HG02852 (cell line): Measurements from ENCODE around the gene C10orf67.

Experiments
- ATAC-seq: cut with Tn5 transposase; IDR thresholded peaks from one replicate; pipeline ENCODE4 v1.9.1; 2021; ENCODE audit warnings: mild to moderate bottlenecking, moderate library complexity; ENCODE audit not compliant: unreplicated experiment

C10orf67 gene

GRCh38 chr10:23174074-23174976 is 170.3 kb downstream of the C10orf67 start:
- ATAC-seq: no peak

DNA sequence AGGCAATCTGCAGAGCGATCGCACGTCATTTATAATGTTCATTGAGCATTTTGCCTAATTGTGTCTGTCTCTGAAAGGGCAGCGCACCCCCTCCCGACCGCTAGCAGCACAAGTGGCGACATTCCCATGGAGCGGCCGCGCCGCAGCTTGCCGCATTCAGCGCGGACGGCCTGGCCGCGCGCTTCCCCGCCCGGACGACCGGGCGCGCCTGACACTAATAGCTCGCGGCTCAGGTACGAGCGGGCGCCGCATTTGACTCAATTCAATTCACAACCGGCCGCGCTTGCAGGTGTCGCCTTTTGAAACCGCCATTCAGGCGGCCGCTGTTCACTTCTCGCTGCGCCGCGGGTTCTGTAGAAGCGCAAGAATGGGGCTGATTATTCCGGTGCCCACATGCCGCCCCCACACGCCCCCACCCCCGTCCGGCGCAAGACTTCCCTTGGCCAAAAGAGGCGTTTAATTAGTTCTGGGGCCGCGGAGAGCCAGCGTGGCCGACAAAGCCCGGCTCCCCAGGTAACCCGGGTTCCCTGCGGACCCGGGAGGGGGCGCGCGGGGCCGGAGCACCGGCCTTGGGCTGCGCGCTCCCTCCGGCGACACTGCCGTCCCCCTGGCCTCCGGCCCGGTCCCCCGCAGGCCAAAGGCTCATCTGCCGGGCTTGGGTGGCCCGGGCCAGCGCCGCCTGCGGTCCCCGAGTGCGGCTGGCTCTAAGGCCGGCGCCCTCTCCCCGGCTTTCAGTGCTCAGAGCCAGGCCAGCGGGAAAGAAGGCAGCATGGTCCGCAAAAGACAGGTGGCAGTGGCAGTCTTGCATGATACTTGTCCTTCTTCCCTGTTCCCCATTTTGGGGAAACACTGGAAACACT is 171.2 kb downstream of the C10orf67 start:
- no peak for ATAC-seq

DNA sequence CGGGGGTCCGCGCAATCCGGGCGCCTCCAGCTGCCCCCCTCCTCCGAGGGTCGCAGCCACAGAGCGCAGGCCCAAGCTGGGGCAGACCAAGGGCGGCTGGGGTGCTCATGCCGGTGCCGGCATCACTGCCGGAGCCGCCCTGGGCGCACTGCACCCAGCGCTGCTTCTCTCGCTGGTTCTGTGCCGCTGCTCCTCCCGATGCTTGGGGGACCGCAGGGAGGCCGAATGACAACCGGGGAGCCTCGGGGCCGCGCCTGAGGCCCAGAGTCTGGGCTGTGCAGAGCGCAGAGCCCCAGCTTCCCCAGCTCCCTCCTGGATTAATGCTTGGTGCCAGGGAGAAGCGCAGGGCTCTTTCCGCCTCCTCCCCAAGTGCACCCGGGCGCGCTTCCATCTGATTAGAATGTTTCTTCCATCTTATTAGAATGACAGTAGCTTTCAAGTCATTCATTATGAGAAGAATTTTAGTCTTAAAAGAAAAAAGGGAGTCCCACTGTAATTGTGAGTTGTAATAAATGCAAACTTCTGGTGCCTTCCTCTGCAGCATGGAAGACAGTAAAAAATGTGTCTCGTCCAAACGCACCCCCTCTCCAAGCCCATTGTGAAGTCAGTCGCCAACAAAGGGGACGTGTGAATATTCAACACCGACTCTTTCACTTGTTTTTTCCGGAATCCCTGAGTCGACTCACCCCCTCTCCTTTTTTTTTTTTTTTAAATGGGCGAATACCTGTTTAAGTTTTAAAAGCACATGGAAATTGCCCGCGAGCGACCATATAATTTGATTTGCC is 172.0 kb downstream of the C10orf67 start:
- ATAC-seq: no peak

- ATAC-seq: no peak
These were observed 173.2 kb downstream of the C10orf67 start for GRCh38 chr10:23171232-23171876.

DNA sequence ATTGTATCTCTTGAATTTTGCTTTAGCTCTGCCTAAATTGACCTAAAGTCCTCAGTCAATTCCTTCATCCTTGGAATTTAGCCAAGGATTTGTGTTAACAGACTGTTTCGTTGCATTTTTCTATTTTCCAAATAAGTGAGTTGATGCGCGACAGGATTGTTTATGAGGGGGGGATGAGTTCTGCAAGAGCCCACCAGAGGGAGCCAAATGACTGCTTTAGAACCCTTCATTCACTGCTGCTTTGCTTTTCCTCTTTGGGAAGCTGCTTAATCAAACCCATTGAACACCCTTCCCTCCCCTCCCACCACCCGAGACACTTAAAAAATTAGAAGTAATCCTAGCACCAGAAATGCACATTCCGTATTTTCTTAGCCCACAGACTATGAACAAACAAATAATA is 186.2 kb downstream of the C10orf67 start:
- peak; percentile 57 for ATAC-seq

GRCh38 chr10:23157691-23158369 is 186.8 kb downstream of the C10orf67 start:
- ATAC-seq: no peak

DNA sequence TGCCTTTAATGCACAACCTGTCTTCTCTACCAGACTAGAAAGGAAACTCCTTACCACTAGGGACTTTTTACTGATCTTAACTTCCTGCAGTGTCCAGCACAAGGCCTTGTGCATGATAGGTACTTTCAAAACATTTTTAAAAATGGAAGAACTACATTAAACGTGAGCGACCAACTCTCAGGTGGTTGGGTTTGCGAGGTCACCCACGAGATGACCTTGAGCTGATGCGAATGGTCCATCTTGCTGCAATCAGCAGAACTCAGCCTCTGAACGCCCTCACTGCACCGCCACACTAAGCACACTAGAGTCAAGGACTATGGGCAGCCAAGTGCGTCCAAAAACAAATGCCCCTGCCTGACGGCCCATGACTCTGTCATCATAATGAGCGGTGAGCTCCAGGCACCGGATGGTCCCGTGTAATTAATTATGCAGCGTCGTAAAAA is 187.3 kb downstream of the C10orf67 start:
- peak; percentile 60 for ATAC-seq

DNA sequence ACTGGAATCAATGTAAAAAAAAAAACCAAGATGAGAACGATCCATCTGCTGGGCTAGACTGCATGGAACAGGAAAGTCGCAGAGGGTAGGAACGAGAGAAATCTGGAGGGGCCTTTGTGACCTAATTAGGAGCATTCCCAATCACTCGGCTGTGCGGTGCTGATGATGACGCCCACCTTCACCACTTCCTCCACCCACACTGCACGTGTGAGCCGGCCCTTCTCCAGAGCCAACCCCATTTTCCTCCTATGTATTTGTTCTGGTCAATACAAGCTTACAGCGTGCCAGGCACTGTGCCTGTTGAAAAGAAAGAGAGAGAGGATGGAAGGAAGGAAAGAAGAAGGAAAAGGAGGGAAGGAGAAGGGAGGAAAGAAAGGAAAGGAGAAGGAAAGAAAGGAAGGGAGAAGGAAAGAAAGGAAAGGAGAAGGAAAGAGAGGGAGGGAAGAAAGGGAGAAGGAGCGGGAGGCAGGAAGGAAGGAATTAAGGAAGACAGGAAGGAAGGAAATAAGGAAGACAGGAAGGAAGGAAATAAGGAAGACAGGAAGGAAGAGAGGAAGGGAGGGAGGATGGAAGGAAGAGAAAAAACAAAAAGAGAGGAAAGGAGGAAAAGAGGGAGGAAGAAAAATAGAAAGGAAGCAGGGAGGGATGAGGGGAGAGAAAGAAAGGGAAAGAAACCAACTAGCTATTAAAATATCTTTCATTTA is 188.0 kb downstream of the C10orf67 start:
- no peak for ATAC-seq

GRCh38 chr10:23155169-23155568 is 189.4 kb downstream of the C10orf67 start:
- ATAC-seq: no peak
